ENCODE results near the gene TRIM59. TPM values are rescaled to one million over a fixed set of nuclear protein-coding genes. Genes with fewer than 3 reads are reported as not detected.

The TRIM59 gene
- total RNA-seq, 1 donor from 2014 or later: 28.1 TPM

DNA sequence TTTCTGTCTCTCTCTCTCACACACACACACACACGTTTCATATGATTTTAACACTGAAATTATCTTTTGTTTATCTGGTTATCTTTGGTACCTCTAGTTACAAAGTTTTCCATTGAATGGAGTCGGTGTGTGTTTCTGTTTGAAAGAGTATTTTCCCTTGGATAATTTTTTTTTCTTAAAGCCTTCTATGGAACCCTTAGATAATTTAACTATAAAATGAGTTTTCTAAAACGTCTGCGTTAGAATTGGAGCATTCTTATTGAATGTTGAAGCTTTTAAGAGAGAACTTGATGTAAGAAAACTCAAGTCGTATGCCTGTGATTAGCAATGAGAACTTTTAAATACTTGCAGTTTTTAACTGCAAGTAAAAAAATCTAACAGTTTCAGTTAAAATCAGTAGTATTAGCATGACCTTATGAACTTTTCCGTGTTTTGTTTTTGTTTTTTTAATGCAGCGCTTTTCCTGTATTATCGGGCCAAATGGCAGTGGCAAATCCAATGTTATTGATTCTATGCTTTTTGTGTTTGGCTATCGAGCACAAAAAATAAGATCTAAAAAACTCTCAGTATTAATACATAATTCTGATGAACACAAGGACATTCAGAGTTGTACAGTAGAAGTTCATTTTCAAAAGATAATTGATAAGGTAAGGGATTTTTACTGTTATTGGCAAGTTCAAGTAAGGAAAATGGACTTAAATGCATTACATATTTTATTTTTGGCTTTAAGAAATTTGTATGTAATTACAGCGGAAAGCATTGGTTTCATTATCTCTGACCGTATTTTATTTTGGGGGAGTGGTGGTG is 47.2 kb downstream of the TRIM59 start:
- no peak for DNase-seq (ENCODE audit: extremely low spot score, unreplicated experiment)
- Mint-ChIP-seq H3K27me3 (peaks cover 7% of the 10 kb centered on the region), H3K27ac (peak overlapping the region; percentile 28), H3K9me3 (no peaks in the 10 kb centered on the region), H3K4me3 (peak overlapping the region; percentile 99), H3K4me1 (ENCODE audit: unreplicated experiment) (peaks cover 29% of the 10 kb centered on the region), H3K36me3 (no peaks in the 10 kb centered on the region)
- TF ChIP-seq, protein P1, sequence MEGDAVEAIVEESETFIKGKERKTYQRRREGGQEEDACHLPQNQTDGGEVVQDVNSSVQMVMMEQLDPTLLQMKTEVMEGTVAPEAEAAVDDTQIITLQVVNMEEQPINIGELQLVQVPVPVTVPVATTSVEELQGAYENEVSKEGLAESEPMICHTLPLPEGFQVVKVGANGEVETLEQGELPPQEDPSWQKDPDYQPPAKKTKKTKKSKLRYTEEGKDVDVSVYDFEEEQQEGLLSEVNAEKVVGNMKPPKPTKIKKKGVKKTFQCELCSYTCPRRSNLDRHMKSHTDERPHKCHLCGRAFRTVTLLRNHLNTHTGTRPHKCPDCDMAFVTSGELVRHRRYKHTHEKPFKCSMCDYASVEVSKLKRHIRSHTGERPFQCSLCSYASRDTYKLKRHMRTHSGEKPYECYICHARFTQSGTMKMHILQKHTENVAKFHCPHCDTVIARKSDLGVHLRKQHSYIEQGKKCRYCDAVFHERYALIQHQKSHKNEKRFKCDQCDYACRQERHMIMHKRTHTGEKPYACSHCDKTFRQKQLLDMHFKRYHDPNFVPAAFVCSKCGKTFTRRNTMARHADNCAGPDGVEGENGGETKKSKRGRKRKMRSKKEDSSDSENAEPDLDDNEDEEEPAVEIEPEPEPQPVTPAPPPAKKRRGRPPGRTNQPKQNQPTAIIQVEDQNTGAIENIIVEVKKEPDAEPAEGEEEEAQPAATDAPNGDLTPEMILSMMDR (conservative IDR thresholded peaks at IDR 0.05): no peak

DNA sequence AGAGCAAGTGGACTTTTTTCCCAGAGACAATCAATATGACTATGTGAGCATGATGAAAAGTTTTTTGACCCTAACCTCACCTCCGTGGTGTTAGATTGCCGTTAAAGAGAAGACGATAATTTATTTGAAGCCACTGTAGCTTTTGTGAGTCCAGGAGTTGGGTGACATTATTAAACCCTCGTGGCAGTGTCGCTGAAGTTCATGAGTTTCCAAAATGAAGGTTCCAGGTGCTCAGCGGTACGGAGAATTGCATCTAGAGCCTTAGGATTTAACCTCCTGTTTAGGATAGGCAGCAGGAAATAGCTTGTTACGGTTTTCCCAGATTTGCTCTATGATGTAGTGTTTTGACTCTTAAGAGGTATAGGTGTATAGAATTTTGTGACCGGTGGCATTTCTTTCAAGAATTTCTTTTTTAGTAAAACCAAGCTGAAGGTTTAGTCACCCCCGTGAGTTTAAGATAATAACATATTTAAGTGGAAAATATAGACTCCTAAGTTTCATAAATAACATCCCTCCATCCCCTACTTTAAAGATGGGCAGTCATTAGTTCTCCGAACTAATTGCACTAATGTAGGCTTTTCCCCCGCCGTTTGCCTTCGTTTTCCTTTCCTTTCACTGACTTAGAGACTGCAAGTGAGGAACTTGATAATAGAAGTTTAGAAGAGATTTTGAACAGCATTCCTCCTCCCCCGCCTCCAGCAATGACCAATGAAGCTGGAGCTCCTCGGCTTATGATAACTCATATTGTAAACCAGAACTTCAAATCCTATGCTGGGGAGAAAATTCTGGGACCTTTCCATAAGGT is 48.1 kb downstream of the TRIM59 start:
- no peaks in the 10 kb centered on the region for H3K36me3 Mint-ChIP-seq
- no peak for DNase-seq (ENCODE audit: extremely low spot score, unreplicated experiment)
- peaks cover 7% of the 10 kb centered on the region for H3K27me3 Mint-ChIP-seq
- H3K27ac Mint-ChIP-seq: peak overlapping the region; percentile 84
- peak overlapping the region; percentile 99 for H3K4me3 Mint-ChIP-seq
- peaks cover 29% of the 10 kb centered on the region for H3K4me1 Mint-ChIP-seq (ENCODE audit: unreplicated experiment)
- TF ChIP-seq, protein P1 (conservative IDR thresholded peaks at IDR 0.05): no peak
- H3K9me3 Mint-ChIP-seq: no peaks in the 10 kb centered on the region

DNA sequence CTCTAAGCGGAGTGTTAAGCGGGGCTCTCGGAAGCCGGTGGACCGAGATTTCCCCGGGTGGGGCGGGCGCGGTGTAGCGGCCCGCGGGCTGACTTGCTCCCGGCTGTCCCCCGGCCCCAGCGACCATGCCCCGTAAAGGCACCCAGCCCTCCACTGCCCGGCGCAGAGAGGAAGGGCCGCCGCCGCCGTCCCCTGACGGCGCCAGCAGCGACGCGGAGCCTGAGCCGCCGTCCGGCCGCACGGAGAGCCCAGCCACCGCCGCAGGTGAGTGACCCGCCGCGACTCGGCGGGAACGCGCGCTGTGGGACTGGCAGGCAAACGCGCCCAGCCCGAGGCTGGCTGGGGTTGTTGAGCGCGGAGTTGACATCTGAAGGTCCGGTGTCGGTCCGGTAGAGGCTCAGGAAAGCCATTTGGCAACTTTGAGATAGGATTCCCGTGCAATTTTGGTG is 48.9 kb downstream of the TRIM59 start:
- Mint-ChIP-seq H3K4me3 (peak overlapping the region; percentile 99), H3K36me3 (no peaks in the 10 kb centered on the region), H3K9me3 (no peaks in the 10 kb centered on the region), H3K27me3 (peaks cover 7% of the 10 kb centered on the region), H3K4me1 (ENCODE audit: unreplicated experiment) (peaks cover 29% of the 10 kb centered on the region), H3K27ac (peak overlapping the region; percentile 99)
- TF ChIP-seq, protein P1 (conservative IDR thresholded peaks at IDR 0.05): peak; percentile 30
- peak; percentile 71 for DNase-seq (ENCODE audit: extremely low spot score, unreplicated experiment)

DNA sequence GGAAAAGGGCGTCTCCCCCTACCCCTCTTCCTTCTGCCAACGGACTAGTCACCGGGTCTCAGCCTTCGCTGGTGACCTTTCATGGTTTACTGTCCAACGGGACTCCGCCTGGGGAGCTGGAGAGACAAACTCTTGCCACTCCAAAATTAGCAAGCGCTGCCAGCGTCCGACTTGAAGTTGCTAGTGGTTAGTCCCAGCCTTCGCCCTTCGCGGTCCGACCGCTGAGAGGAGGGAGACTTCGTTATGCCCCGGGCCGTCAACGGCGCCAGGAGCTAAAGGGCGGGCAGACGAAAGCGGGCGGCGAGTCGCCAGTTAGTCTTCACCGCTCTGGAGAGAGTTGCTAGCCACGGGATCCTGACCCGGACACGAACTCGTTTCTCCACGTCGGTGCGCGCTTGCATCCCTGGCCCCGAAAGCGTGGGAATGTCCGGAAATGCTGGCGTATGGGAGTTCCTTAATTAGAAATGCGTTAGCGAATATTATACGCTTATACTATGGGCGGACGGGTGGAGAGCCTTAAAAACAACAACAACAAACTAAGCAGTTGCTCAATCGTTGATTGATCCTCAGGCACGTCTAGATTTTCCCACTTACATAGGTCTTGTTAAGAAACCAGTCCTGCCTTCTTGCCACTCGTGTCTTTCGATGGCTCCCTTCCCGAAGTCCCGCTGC is 49.4 kb downstream of the TRIM59 start:
- TF ChIP-seq, protein P1 (conservative IDR thresholded peaks at IDR 0.05): no peak
- Mint-ChIP-seq H3K27me3 (peaks cover 7% of the 10 kb centered on the region), H3K4me1 (ENCODE audit: unreplicated experiment) (peaks cover 29% of the 10 kb centered on the region), H3K9me3 (no peaks in the 10 kb centered on the region), H3K36me3 (no peaks in the 10 kb centered on the region), H3K4me3 (peak overlapping the region; percentile 99), H3K27ac (peak overlapping the region; percentile 99)
- peak; percentile 65 for DNase-seq (ENCODE audit: extremely low spot score, unreplicated experiment)
